GM21737 (cell line): ENCODE measurements around the gene ERCC1.

ENCODE experiments used
- ATAC-seq: cut with Tn5 transposase; IDR thresholded peaks from one replicate; pipeline ENCODE4 v1.9.1; 2021; ENCODE audit warnings: mild to moderate bottlenecking, moderate library complexity; ENCODE audit not compliant: unreplicated experiment

ERCC1 gene

DNA sequence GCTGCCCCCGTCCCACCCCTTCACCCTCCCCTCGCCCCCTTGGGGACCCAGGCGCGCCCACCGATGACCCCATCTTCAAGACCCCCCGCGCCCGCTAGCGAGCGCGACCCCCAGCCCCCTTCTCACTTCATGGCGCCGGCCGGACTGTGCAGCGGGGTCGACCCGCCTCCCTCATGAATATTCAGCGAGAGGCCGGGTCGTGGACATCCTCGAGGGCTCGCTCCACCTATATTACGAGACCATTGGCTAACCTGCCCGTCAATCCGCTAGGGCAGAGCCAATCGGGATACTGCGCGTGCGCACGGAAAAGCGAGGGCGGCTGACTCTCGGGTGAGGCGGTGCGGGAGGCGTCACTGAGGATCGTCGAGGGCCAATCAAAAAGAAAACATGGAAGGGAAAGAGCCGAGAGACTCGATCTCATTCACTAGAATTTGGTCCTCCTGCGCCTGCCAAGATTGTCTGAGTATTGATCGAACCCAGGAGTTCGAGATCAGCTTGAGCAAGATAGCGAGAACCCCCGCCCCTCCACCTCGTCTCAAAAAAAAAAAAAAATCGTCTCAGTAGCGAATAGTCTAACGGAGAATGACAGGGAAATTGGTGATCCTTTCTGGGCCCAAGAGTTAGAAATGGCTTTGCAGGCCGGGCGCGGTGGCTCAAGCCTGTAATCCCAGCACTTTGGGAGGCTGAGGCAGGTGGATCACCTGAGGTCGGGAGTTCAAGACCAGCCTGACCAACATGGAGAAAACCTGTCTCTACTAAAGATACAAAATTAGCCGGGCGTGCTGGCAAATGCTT is 53.1 kb downstream of the ERCC1 start, which contains the start of gene ERCC2:
Gene ERCC2, minus strand, starts transcription at position 164 of the 795 bp plus-strand sequence. Its CDS starts 33 bp downstream, at position 131.
- peak; percentile 95 for ATAC-seq

DNA sequence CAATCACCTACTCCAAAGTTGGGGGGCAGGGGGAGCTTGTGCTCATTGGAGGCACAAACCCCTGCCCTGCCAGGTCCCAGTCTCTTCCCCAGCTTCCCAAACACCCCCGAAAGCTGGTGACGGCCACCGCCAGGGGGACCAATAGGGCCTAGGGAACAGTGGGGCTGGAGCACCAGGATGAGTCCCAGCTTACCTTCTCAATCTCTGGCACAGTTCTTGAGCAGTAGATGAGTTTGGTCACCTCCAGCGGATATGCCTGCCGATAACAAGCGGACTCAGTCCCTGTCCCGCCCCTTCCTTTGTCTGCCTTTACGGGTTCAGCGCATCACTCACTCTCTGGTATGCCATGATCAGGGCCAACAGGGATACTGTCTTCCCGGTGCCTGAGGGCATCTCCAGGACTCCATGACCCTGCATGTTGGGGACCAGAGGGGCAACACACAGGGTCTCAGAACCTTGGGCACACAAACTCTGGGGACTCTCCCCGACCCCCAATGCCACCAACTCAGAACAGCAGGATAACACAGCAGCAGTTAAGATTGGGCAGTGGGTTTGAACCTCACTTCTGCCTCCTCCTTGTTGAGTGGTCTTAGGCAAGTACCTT is 54.9 kb downstream of the ERCC1 start:
- no peak for ATAC-seq

DNA sequence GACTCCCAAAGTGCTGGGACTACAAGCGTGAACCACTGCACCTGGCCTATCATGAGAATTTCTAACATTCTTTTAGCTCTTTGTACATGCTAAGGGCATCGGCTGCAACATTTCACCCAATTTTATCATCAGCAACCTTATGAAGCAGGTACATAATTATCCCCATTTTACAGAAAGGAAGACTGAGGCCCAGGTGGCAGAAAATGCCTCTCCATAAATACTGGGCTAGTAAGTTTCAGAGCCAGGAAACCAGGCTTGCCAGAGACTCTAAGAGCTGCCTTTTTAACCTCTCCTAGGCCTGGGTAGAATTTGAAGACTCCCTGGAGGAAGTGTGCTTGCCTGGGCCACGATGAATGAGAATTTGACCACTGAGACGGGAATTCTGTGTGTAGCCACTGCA is 55.6 kb downstream of the ERCC1 start:
- no peak for ATAC-seq

DNA sequence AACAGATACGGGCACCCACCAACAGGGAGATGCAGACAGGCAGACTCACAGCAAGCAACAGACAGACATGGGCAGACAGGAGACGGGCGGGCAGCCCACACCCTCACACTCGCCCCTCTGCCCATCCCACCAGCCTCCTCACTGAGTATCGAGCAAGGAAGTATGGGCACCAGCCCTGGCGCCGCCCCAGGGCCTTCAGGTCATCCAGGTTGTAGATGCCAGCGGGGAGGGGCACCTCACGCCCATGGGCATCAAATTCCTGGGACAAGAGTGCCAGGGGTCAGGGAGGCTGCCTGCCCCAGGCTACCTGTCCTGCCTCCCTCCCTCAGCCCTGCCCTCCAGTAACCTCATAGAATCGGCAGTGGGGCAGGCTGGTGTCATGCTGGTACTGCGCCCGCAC is 59.0 kb downstream of the ERCC1 start:
- ATAC-seq: no peak

DNA sequence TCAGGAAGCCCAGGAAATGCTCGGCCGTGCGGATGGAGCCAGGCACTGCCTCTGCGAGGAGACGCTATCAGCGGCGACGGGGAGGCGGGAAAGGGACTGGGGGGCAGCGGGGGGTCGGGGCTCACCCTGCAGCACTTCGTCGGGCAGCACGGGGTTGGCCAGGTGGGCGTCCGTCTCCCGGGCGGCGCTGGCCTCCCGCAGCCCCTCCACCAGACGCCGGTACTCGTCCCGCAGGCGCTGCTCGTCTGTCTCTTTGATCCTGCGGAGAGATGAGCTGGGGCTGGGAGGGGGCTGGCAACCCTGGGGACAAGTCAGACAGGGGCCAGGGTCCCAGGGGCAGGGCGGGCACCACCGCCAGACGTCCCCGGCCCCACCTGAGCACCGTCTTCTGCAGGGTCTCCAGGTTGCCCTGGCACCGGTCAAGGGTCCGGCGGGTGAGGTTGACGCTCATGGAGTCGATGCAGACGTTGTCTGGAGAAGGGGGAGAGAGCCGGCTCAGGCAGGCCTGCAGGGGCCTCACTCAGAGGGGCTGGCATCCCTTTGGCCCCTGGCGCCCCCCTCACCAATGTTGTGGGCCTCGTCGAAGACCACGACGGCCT is 59.8 kb downstream of the ERCC1 start:
- no peak for ATAC-seq

DNA sequence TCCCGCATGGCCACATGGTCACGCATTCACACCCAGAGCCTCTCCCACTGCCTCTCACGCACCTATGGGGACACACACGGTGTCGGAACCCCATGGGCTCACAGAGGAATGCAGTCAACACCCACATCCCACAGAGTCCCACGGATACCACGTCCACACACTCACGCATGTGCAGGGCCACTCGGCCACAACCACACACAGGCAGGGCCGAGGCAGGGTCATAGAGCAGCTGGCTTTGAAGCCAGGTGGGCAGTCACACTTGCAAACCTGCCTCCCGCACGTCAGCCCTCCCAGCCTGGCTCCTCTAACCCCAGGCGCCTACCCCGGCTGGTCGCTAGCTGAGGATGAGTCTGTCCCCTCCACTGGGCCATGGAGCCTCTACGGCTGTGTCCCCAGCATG is 61.4 kb downstream of the ERCC1 start:
- no peak for ATAC-seq

DNA sequence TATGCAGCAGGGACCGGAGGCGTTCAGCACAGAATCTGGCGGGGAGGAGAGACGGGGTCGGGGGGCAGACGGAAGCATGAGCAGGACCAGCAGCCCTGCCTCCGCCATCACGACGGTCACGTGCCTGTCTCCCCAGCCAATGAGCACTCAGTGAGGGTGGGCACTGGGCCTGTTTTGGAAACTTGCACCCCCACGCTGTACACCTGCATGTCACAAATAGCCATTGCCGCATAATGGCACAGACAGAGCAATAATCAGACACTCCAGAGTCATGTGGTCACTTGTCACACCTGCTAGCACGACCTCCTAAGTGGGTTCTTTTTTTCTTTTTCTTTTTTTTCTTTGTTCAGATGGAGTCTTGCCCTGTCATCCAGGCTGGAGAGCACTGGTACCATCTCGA is 62.1 kb downstream of the ERCC1 start:
- no peak for ATAC-seq

DNA sequence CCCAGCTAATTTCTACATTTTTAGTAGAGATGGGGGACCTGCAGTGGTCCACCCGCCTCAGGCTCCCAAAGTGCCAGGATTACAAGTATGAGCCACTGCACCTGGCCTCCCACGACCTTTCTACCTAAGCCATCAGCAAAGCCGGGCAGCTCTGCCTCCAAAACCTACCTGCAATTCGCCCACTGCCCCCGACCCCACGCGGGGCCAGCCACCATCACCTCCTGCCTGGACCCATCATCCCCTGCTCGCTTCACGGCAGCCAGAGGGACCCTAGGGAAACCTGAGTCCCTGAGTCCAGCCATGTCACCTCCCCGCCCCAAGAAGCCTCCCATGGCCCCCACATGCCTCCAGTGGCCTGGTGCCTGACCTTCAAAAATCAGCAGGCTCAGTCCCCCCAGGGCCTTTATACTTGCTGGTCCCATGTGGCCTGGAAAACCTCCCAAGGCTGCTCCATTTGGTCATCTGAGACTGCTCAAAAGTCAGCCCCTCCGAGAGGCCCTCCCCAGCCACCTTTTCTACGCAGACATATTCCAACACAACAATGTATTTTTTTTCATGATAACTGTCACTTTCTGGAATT is 65.4 kb downstream of the ERCC1 start:
- no peak for ATAC-seq

DNA sequence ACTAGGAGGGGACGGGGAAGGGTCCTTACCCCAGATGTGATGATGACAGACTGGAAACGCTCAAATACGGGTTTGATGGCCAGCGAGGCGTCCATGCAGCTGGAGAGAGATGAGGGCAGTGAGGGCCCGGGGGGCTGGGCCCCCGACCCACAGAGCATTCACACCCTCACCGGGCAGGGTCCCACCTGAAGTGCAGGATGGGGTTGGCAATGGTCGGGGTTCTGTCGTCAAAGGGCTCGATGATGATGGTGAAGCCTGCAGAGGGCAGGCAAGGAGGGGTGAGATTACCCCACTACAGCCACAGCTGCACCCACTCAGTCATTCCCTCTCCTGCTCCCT is 66.3 kb downstream of the ERCC1 start:
- no peak for ATAC-seq
